GM10248 (cell line): ENCODE results near the gene PCMTD2.

ENCODE experiments used
- CTCF ChIA-PET: fragments of 300-600 bp; sonication (Branson Sonifier 250); formaldehyde crosslinking; extraction: SDS; loops from one replicate; lab custom pipeline; 2021; ENCODE audit warnings: antibody characterized with exemption; lab: Yijun Ruan, JAX
- POLR2A ChIA-PET: fragments of 350-650 bp; sonication (Branson Sonifier 250); formaldehyde crosslinking; extraction: SDS; loops from one replicate; lab custom pipeline; 2020; ENCODE audit warnings: antibody characterized with exemption; lab: Yijun Ruan, JAX
- DNase-seq: peaks from one replicate; pipeline ENCODE4 v3.0.0; 2012; ENCODE audit errors: extremely low spot score
- CTCF ChIP-seq: IDR thresholded peaks from 2 replicates; pipeline ENCODE4 v1.5.1; 2012; ENCODE audit warnings: mild to moderate bottlenecking, low read depth; ENCODE audit errors: extremely low read depth, missing control alignments, control extremely low read depth

The PCMTD2 gene

DNA sequence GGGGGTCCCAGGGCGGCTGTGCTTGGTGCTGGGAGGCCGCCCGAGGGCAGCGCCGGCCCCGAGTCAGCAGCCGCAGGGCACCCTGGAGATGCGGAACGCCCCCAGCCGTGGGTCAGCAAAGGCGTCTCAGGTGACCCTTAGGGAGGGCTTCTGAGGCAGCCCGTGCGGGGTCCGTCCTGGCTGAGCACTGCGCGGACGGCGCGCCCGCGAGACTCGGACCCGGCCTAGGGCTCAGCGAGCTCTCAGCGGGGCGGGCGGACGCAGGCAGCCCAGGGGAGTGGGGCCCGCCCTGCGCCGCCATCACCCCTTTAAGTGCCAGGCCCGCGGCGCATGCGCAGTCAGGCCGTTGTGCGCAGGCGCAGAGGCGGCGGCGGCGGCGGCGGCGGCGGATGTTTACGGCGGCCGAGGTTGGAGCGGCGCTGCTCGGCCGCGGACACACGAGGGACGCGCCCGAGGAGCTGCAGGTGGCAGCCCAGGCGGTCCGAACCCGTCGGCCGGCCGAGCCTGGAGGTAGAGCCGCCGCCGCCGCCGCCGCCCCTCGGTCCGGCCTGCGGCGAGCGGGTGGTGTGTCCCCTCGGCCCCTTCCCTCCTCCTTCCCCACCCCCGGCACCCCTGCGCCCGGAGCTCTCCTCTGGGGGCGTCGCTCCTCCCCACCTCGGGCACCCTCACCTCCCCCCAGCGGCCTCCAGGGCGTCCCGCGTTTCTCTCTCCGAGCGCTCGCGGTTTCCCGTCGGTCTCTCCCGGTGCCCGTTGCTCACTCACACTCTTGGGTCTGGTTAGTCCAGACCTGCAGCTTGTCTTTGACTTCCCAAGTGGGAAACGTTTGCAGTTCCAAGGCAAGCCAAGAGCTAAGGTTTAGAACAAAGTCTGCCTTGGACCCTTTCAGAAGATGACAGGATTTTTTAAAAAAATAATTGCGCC, at the start of gene PCMTD2:
TSS of gene PCMTD2 (plus strand) at position 388 of the 921 bp plus-strand sequence. CDS start 4,218 bp downstream, outside the sequence.
- ChIA-PET POLR2A (no interaction called here), CTCF (interaction anchor here (0.7 to 12.0 kb wide), 5 partner anchors 9 to 29 kb away, joined by 3 to 122 read pairs (median 5); no protein-coding TSS in a partner anchor)
- peak; percentile 97 for DNase-seq
- TF ChIP-seq CTCF: no peak

GRCh38 chr20:64206614-64207013, 48.9 kb upstream of the PCMTD2 start:
- TF ChIP-seq CTCF: no peak
- DNase-seq: no peak
- POLR2A ChIA-PET: no interaction called here
- CTCF ChIA-PET: no interaction called here

DNA sequence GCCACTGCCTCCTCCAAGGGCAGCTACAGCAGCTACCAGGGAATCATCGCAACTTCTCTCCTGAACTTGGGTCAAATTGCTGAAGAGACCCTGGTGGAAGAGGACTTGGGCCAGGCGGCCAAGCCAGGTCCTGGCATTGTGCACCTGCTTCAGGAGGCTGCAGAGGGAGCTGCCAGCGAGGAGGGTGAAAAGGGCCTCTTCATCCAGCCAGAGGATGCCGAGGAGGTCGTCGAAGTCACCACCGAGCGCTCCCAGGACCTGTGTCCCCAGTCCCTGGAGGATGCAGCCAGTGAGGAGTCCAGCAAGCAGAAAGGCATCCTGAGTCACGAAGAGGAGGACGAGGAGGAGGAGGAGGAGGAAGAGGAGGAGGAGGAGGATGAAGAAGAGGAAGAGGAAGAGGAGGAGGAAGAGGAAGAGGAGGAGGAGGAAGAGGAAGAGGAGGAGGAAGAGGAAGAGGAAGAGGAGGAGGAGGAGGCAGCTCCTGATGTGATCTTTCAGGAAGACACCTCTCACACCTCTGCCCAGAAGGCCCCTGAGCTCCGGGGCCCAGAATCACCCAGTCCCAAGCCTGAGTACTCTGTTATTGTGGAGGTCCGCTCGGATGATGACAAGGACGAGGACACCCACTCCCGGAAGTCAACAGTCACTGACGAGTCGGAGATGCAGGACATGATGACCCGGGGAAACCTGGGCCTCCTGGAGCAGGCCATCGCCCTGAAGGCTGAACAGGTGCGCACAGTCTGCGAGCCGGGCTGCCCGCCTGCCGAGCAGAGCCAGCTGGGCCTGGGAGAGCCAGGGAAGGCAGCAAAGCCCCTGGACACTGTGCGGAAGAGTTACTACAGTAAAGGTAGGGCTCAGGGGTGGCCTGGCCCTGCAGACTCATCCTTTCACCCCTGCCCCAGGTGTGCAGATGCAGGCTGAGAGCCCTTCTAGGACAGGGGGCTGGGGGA, 47.6 kb upstream of the PCMTD2 start:
- ChIA-PET CTCF (no interaction called here), POLR2A (no interaction called here)
- DNase-seq: no peak
- no peak for TF ChIP-seq CTCF

DNA sequence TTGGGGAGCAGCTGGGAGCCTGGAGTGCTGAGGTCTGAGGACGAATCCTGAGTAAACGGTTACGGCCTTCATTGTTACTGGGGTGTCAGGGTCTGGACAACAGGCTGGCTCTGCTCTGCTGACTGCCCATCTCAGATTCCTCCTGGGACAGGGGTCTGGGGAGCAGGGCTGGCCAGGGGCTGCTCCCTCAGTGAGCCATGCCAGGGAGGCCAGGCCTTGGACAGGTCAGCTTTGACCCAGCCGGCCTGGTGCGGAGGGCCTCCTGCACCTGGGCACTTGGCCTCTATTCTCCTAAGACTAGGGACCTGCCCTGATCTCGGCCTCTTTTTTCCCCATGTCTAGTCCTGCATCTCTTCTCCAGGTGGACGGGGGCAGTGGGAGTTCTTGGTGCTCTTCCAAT, 46.4 kb upstream of the PCMTD2 start:
- ChIA-PET CTCF (no interaction called here), POLR2A (no interaction called here)
- no peak for DNase-seq
- TF ChIP-seq CTCF: no peak

DNA sequence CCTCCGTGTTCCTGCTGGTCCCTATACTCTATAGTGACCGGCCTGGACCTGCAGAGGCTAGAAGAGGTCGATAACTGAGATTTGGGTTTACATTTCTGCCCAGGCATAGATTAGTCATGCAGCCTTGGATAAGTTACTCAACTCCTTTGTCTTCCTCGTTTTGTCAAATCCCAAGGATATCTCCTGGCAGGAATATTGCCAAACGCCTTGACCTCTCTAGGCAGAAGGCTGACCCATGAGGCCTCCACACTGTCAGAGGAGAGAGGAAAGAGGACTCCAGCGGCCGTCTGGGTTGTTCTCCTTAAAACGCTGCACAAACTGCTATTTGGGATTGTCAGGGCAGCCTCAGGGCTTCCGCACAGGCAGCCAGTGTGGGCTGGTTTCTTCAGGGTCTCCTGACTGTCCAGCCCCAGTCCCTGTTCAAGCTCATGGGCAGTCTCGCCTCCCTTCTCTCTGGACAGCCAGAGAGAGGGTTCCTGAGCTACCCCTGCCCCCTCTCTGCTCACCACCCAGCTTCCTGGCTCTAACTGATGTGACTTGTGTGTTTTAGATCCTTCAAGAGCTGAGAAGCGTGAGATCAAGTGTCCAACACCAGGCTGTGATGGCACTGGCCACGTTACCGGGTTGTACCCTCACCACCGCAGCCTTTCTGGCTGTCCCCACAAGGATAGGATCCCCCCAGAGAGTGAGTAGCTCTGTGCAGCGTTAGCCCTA, 44.7 kb upstream of the PCMTD2 start:
- no peak for DNase-seq
- TF ChIP-seq CTCF: no peak
- ChIA-PET CTCF (interaction anchor here (1.3 to 1.4 kb wide), 2 partner anchors 17 to 75 kb away, joined by 3 to 4 read pairs; no protein-coding TSS in a partner anchor), POLR2A (no interaction called here)
